Measurements from ENCODE around the gene IBSP. TPM values are rescaled to one million over a fixed set of nuclear protein-coding genes. Genes with fewer than 3 reads are reported as not detected.

IBSP gene
- total RNA-seq, 1 donor from 2014 or later: not detected

DNA sequence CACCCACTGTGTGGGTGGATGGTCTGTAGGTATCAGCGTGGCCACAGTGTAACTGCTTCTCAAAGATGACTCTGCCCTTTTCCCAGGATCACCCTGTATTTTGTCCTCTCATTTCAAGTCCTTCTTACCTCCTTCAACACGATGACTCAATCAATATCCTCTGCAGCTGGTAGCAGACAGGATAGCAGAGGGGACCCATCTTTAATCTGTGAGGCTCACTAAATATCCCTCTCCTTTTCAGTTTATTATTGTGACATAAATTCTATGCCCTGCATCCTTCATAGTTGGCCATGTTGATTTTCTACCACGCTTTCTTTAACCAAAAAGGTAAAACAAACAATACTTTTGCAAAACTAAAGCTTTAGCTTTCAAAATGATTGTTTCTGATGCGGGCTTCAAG, 23.8 kb downstream of the IBSP start:
- intact Hi-C loops (cut with DNase I): no loop called here
- Histone ChIP-seq H3K9me3 (no peaks in the 10 kb centered on the region), H3K27ac (no peak overlapping the region), H3K4me3 (no peak overlapping the region), H3K4me1 (no peaks in the 10 kb centered on the region), H3K36me3 (no peaks in the 10 kb centered on the region), H3K27me3 (ENCODE audit: low read depth) (no peaks in the 10 kb centered on the region)
- DNase-seq (no peak), ATAC-seq (no peak)
- TF ChIP-seq, protein P1, sequence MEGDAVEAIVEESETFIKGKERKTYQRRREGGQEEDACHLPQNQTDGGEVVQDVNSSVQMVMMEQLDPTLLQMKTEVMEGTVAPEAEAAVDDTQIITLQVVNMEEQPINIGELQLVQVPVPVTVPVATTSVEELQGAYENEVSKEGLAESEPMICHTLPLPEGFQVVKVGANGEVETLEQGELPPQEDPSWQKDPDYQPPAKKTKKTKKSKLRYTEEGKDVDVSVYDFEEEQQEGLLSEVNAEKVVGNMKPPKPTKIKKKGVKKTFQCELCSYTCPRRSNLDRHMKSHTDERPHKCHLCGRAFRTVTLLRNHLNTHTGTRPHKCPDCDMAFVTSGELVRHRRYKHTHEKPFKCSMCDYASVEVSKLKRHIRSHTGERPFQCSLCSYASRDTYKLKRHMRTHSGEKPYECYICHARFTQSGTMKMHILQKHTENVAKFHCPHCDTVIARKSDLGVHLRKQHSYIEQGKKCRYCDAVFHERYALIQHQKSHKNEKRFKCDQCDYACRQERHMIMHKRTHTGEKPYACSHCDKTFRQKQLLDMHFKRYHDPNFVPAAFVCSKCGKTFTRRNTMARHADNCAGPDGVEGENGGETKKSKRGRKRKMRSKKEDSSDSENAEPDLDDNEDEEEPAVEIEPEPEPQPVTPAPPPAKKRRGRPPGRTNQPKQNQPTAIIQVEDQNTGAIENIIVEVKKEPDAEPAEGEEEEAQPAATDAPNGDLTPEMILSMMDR (IDR thresholded peaks at IDR 0.05): no peak

DNA sequence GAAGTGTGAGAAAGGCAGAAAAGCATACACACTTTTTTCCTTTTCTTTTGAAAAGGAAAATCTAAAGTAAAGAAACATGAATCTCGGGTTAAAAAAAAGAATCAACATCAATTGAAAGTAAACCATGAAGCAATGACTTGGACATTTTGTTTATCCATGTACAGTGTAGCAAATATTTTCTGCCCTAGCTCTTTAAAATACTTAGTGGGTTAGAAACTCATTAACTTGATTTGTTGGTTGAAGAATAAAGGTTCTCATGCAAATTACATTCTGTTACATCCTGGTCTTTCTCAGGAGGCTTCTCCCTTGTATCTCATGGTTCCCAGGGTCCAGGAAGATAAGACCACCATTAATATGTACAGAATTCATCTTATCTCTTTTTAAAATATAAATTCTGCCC, 24.4 kb downstream of the IBSP start:
- intact Hi-C loops (cut with DNase I): no loop called here
- TF ChIP-seq, protein P1 (IDR thresholded peaks at IDR 0.05): no peak
- no peaks in the 10 kb centered on the region for H3K9me3 ChIP-seq
- H3K27me3 ChIP-seq (ENCODE audit: low read depth): no peaks in the 10 kb centered on the region
- no peaks in the 10 kb centered on the region for H3K4me1 ChIP-seq
- no peak overlapping the region for H3K4me3 ChIP-seq
- ATAC-seq (no peak), DNase-seq (no peak)
- no peaks in the 10 kb centered on the region for H3K36me3 ChIP-seq
- H3K27ac ChIP-seq: no peak overlapping the region

DNA sequence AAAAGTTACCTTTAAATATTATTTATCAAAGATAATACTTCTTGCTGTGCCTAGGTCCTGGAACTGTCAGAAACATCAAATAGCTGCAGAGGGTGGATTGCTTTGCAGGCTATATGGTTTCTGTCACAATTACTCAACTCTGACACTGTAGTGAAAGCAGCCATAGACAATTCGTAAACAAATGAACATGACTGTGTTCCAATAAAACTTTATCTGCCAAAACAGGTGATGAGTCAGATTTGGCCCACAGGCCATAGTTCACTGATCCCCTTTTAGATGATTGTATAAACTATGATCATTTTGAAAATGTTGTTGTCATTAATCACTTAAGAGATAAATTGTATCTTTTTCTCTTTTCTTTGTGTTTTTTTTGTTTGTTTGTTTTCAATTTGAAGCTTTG, 25.0 kb downstream of the IBSP start:
- Histone ChIP-seq H3K27ac (no peak overlapping the region), H3K9me3 (no peaks in the 10 kb centered on the region), H3K4me3 (no peak overlapping the region), H3K4me1 (no peaks in the 10 kb centered on the region), H3K36me3 (no peaks in the 10 kb centered on the region), H3K27me3 (ENCODE audit: low read depth) (no peaks in the 10 kb centered on the region)
- ATAC-seq (no peak), DNase-seq (no peak)
- TF ChIP-seq, protein P1 (IDR thresholded peaks at IDR 0.05): no peak
- intact Hi-C loops (cut with DNase I): no loop called here

DNA sequence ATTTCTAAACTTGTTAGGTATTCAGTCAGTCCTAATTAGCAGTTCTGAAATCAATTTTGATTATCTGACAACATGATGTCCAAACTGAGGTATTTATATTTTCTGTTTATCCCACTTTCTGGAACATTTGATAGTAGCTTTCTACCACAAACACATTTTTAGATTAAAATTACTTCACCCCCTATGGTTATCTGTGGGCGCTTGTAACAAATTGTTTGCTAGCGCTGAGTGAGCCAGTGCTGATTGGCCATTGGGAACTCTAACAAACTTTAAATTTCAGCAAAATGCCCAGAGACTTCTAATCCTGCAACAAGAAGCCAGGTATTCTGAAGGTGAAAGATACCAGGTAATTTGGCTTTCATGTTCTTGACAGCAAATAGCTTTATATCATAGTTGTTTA, 33.3 kb downstream of the IBSP start, which contains the start of gene MEPE:
TSS of gene MEPE (plus strand) at position 301 of the 400 bp plus-strand sequence. CDS start 1,746 bp downstream, outside the sequence.
- DNase-seq (no peak), ATAC-seq (no peak)
- intact Hi-C loops (cut with DNase I): no loop called here
- Histone ChIP-seq H3K36me3 (no peaks in the 10 kb centered on the region), H3K27me3 (ENCODE audit: low read depth) (no peaks in the 10 kb centered on the region), H3K27ac (no peak within 1 kb of the TSS), H3K9me3 (no peaks in the 10 kb centered on the region), H3K4me3 (no peak within 1 kb of the TSS), H3K4me1 (no peaks in the 10 kb centered on the region)
- TF ChIP-seq, protein P1 (IDR thresholded peaks at IDR 0.05): no peak

DNA sequence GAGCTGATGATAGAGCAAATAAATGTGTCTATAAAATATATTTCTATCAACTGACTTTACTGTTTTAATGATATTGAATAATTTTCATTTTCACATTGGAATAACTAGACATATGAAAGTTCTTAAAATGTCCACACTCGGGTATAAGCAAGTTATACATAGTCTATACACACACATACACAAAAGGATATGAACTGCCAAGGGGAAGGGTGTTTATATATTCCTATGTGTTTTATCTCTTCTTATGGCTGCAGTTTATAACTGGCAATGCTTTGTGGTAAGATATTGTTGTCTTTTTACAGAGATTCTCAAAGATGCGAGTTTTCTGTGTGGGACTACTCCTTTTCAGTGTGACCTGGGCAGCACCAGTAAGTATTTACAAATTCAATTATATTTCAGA, 35.0 kb downstream of the IBSP start:
- no peak for DNase-seq
- H3K27ac ChIP-seq: no peak overlapping the region
- no peak for ATAC-seq
- H3K4me3 ChIP-seq: no peak overlapping the region
- H3K27me3 ChIP-seq (ENCODE audit: low read depth): no peaks in the 10 kb centered on the region
- no peaks in the 10 kb centered on the region for H3K9me3 ChIP-seq
- intact Hi-C loops (cut with DNase I): no loop called here
- H3K4me1 ChIP-seq: no peaks in the 10 kb centered on the region
- H3K36me3 ChIP-seq: no peaks in the 10 kb centered on the region
- TF ChIP-seq, protein P1 (IDR thresholded peaks at IDR 0.05): no peak

DNA sequence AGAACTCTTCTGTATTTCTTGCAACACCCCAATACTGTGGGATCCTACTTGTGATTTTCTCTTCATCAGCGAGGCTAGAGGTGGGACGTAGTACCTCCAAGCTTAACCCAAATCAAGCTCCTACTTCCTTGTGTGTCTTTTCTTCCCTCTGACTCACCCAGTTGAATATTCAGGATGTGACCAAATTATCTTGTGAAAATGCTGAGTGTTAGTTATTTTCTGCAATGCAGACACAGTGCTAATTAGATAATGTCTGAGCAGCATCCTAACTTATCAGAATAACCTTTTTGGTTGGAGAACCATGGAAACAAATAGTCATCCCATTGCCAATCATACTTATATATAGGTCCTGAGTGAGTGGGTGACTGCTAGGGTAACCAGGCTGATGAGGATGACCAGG, 35.8 kb downstream of the IBSP start:
- ATAC-seq: no peak
- Histone ChIP-seq H3K4me3 (no peak overlapping the region), H3K4me1 (no peaks in the 10 kb centered on the region), H3K36me3 (no peaks in the 10 kb centered on the region), H3K27ac (no peak overlapping the region), H3K9me3 (no peaks in the 10 kb centered on the region), H3K27me3 (ENCODE audit: low read depth) (no peaks in the 10 kb centered on the region)
- intact Hi-C loops (cut with DNase I): no loop called here
- TF ChIP-seq, protein P1 (IDR thresholded peaks at IDR 0.05): no peak
- no peak for DNase-seq

Data from lower lobe of right lung (tissue), 2 donors.